Loucy (cell line): ENCODE results near the gene FARS2.

Experiments used
- H2AFZ ChIP-seq: fragments of 200-600 bp; sonication (generic); 2 replicates; pipeline ENCODE4 v1.6.0; 2016; ENCODE audit warnings: antibody characterized with exemption, mild to moderate bottlenecking, low read length, moderate library complexity
- H3F3A ChIP-seq: fragments of 200-600 bp; 2 replicates; pipeline ENCODE4 v1.6.0; 2016; ENCODE audit warnings: antibody characterized with exemption, low read depth, mild to moderate bottlenecking
- H3K27me3 ChIP-seq: fragments of 200-600 bp; sonication (generic); 2 replicates; pipeline ENCODE4 v1.6.1; 2014; ENCODE audit warnings: low read length, mild to moderate bottlenecking; ENCODE audit not compliant: insufficient read depth, poor library complexity, severe bottlenecking
- H3K36me3 ChIP-seq: fragments of 200-600 bp; sonication (generic); 2 replicates; pipeline ENCODE4 v1.6.1; 2016; ENCODE audit warnings: low read length; ENCODE audit not compliant: insufficient read depth
- H3K4me1 ChIP-seq: fragments of 200-600 bp; sonication (generic); 2 replicates; pipeline ENCODE4 v1.5.1; 2014; ENCODE audit warnings: low read length, mild to moderate bottlenecking; ENCODE audit not compliant: insufficient read depth, poor library complexity, severe bottlenecking
- H3K4me2 ChIP-seq: fragments of 200-600 bp; sonication (generic); 2 replicates; pipeline ENCODE4 v1.6.0; 2014; ENCODE audit warnings: antibody characterized with exemption, low read length, low read depth, mild to moderate bottlenecking; ENCODE audit not compliant: poor library complexity, severe bottlenecking
- H3K4me3 ChIP-seq: fragments of 200-600 bp; sonication (generic); 2 replicates; pipeline ENCODE4 v1.5.1; 2014; ENCODE audit warnings: low read length, mild to moderate bottlenecking, mixed read lengths; ENCODE audit not compliant: poor library complexity, severe bottlenecking
- H3K79me2 ChIP-seq: fragments of 200-600 bp; sonication (generic); 2 replicates; pipeline ENCODE4 v1.6.1; 2014; ENCODE audit warnings: low read length; ENCODE audit not compliant: insufficient read depth
- H3K9ac ChIP-seq: fragments of 200-600 bp; sonication (generic); 2 replicates; pipeline ENCODE4 v1.6.0; 2014; ENCODE audit warnings: mild to moderate bottlenecking, low read depth, low read length, moderate library complexity; ENCODE audit not compliant: poor library complexity, severe bottlenecking
- H3K9me2 ChIP-seq: fragments of 200-600 bp; sonication (generic); replicated peaks from 2 replicates; pipeline ENCODE4 v1.6.1; 2016; ENCODE audit warnings: low read depth, low read length, mixed read lengths
- H3K9me3 ChIP-seq: fragments of 200-600 bp; sonication (generic); 2 replicates; pipeline ENCODE4 v1.6.1; 2014; ENCODE audit warnings: mild to moderate bottlenecking, antibody characterized with exemption, low read length, low read depth; ENCODE audit not compliant: insufficient read depth
- H4K20me1 ChIP-seq: fragments of 200-600 bp; sonication (generic); 2 replicates; pipeline ENCODE4 v1.6.0; 2014; ENCODE audit warnings: antibody characterized with exemption, low read length, mild to moderate bottlenecking; ENCODE audit not compliant: insufficient read depth, poor library complexity, severe bottlenecking
- EZH2phosphoT487 ChIP-seq: fragments of 200-600 bp; IDR thresholded peaks from 2 replicates; pipeline ENCODE4 v1.6.1; 2018; ENCODE audit warnings: antibody characterized with exemption, mild to moderate bottlenecking, moderate library complexity, borderline replicate concordance
- TF ChIP-seq, protein P1 (sequence below): fragments of 200-600 bp; sonication (generic); conservative IDR thresholded peaks from 2 replicates; pipeline ENCODE4 v1.5.1; 2014; ENCODE audit warnings: mild to moderate bottlenecking, antibody characterized with exemption, low read length

Gene FARS2

DNA sequence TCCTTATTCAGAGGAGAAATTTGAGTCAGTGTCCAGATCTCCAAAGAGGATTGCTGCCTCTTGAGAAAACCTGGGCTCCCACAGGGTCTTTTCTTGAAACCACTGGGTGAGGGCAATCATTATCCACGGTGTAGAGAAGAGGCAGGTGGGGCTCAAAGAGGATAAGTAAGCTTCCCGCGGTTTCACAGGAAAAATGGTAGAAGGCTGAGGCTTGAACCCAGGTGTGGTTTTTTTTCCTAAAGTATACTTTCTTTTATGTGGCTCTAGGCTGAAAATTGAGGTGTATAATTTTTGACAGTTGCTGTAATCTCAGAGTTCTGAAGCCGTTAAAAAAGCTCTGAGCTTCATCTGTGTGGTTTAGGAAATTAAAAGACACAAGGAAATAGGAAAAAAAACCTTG, 164.5 kb downstream of the FARS2 start:
- H3K4me2 ChIP-seq = no peak overlapping the region
- no peaks in the 10 kb centered on the region for H3K4me1 ChIP-seq
- no peak overlapping the region for H3K9ac ChIP-seq
- no peaks in the 10 kb centered on the region for H3K79me2 ChIP-seq
- H2AFZ ChIP-seq = no peak overlapping the region
- H4K20me1 ChIP-seq = no peaks in the 10 kb centered on the region
- no peaks in the 10 kb centered on the region for H3K36me3 ChIP-seq
- H3K9me3 ChIP-seq = no peaks in the 10 kb centered on the region
- no peak for TF ChIP-seq EZH2phosphoT487
- TF ChIP-seq, protein P1, sequence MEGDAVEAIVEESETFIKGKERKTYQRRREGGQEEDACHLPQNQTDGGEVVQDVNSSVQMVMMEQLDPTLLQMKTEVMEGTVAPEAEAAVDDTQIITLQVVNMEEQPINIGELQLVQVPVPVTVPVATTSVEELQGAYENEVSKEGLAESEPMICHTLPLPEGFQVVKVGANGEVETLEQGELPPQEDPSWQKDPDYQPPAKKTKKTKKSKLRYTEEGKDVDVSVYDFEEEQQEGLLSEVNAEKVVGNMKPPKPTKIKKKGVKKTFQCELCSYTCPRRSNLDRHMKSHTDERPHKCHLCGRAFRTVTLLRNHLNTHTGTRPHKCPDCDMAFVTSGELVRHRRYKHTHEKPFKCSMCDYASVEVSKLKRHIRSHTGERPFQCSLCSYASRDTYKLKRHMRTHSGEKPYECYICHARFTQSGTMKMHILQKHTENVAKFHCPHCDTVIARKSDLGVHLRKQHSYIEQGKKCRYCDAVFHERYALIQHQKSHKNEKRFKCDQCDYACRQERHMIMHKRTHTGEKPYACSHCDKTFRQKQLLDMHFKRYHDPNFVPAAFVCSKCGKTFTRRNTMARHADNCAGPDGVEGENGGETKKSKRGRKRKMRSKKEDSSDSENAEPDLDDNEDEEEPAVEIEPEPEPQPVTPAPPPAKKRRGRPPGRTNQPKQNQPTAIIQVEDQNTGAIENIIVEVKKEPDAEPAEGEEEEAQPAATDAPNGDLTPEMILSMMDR = no peak
- no peaks in the 10 kb centered on the region for H3K9me2 ChIP-seq
- H3K27me3 ChIP-seq = no peaks in the 10 kb centered on the region
- H3K4me3 ChIP-seq = no peak overlapping the region
- H3F3A ChIP-seq = no peaks in the 10 kb centered on the region

GRCh38 chr6:5427586-5427985, 166.3 kb downstream of the FARS2 start:
- Histone ChIP-seq H4K20me1 (no peaks in the 10 kb centered on the region), H3K9ac (no peak overlapping the region), H3K9me3 (no peaks in the 10 kb centered on the region), H2AFZ (no peak overlapping the region), H3K36me3 (no peaks in the 10 kb centered on the region), H3F3A (no peaks in the 10 kb centered on the region), H3K4me2 (no peak overlapping the region), H3K9me2 (no peaks in the 10 kb centered on the region), H3K79me2 (no peaks in the 10 kb centered on the region), H3K4me3 (no peak overlapping the region), H3K27me3 (no peaks in the 10 kb centered on the region), H3K4me1 (no peaks in the 10 kb centered on the region)
- no peak for TF ChIP-seq EZH2phosphoT487
- TF ChIP-seq, protein P1 = no peak

DNA sequence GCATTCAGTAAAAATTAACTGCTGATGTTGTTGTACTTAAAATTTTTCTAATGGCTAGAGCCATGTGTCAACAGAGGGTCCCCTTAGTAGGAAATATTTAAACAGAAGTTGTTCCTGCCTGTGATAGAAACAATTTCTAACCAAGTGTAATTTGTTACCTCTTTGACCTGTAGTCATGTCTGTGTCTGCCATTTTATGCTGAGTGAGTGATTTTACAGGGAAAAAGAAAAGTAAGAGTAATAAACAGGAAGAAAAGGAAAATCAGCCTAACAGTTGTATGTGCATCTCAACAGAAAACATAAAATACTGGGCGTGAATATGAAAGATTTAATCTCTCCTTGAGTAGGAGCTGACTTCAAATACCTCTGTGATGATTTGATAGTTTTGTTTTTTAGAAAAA, 172.0 kb downstream of the FARS2 start:
- no peaks in the 10 kb centered on the region for H3K36me3 ChIP-seq
- 0 out of 2 replicates have a peak, but pooled peaks cover 6% of the 10 kb centered on the region for H3K9me3 ChIP-seq
- H3F3A ChIP-seq = no peaks in the 10 kb centered on the region
- no peak overlapping the region for H3K4me3 ChIP-seq
- H3K79me2 ChIP-seq = no peaks in the 10 kb centered on the region
- no peaks in the 10 kb centered on the region for H4K20me1 ChIP-seq
- TF ChIP-seq EZH2phosphoT487 = no peak
- H3K4me1 ChIP-seq = no peaks in the 10 kb centered on the region
- no peak overlapping the region for H3K4me2 ChIP-seq
- H3K9ac ChIP-seq = no peak overlapping the region
- no peaks in the 10 kb centered on the region for H3K27me3 ChIP-seq
- H3K9me2 ChIP-seq = no peaks in the 10 kb centered on the region
- no peak overlapping the region for H2AFZ ChIP-seq

DNA sequence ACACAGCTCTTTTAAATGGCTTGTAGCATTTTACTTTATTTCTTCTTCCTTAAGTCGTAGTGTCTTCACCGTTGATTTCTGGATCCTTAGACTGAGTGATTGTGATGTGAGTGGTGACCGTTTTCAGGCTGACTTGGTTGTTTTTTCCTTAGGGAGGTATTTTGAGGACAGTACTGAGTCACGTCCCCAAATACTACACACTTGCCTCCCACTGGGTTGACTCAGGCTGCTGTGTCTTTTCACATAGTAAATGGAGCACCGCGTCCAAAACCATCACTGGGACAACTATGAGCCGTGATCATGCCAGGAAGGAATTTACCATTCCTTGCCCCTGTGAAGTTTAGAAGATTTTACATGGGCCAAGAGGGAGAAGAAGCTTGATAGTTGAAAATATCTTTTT, 174.1 kb downstream of the FARS2 start:
- H3K9me2 ChIP-seq = no peaks in the 10 kb centered on the region

More for the DNA sequence above, 174.1 kb downstream of the FARS2 start:
- Histone ChIP-seq H2AFZ (no peak overlapping the region), H4K20me1 (no peaks in the 10 kb centered on the region), H3K9me3 (0 out of 2 replicates have a peak, but pooled peaks cover 6% of the 10 kb centered on the region), H3K4me3 (no peak overlapping the region), H3F3A (no peaks in the 10 kb centered on the region), H3K27me3 (no peaks in the 10 kb centered on the region), H3K4me2 (no peak overlapping the region), H3K9ac (no peak overlapping the region), H3K4me1 (no peaks in the 10 kb centered on the region), H3K79me2 (no peaks in the 10 kb centered on the region), H3K36me3 (no peaks in the 10 kb centered on the region)
- TF ChIP-seq EZH2phosphoT487 = no peak
